ENCODE data around the gene ARHGAP15. TPM values are rescaled to one million over a fixed set of nuclear protein-coding genes. Genes with fewer than 3 reads are reported as not detected.

ARHGAP15 gene
- total and polyA plus RNA-seq, 4 experiments from 2014 or later = 218 to 524 (median 365) TPM

- no peaks in the 10 kb centered on the region for H3K27me3 Mint-ChIP-seq
- H3K4me1 Mint-ChIP-seq = peaks cover 44 to 69% (median 58%) of the 10 kb centered on the region in 4 donors
- H3K4me3 Mint-ChIP-seq = peak overlapping the region in 2 of 8 donors; percentile 20 to 34
- peaks cover 5% of the 10 kb centered on the region for H3K36me3 ChIP-seq (ENCODE audit: insufficient read depth, low read length)
- H3K9me3 Mint-ChIP-seq = no peaks in the 10 kb centered on the region
- no peak for DNase-seq
- H3K27ac ChIP-seq (ENCODE audit: low read depth, low read length) = no peak overlapping the region
- H3K4me1 ChIP-seq (ENCODE audit: insufficient read depth, low read length) = peaks cover 70% of the 10 kb centered on the region
- CTCF ChIA-PET (ENCODE audit: partially characterized antibody) = interaction anchor here (1.4 to 8.8 kb wide), 15 partner anchors 11 to 189 kb away, joined by 3 to 112 read pairs (median 6); partner anchors contain the start of gene ARHGAP15
- no peaks in the 10 kb centered on the region for H3K9me3 ChIP-seq (ENCODE audit: control insufficient read depth in 1 of 2, low read length in 2 of 2)
- H3K36me3 Mint-ChIP-seq = peaks cover 25 to 44% of the 10 kb centered on the region in 2 donors
- POLR2A ChIA-PET (ENCODE audit: partially characterized antibody) = interaction anchor here (1.2 to 4.2 kb wide), 5 partner anchors 10 to 38 kb away, joined by 3 to 46 read pairs (median 6); no protein-coding TSS in a partner anchor
- no peak overlapping the region for H3K4me3 ChIP-seq (ENCODE audit: low read length in 2 of 2)
- H3K27ac Mint-ChIP-seq = peak overlapping the region in 4 of 7 donors; percentile 63 to 75 (median 70)
- intact Hi-C loops (cut with micrococcal nuclease) = no loop called here
- no peaks in the 10 kb centered on the region for H3K27me3 ChIP-seq (ENCODE audit: insufficient read depth, low read length)
Measured at GRCh38 chr2:143223556-143223955, 94.3 kb downstream of the ARHGAP15 start.

GRCh38 chr2:143225931-143226330 lies 96.7 kb downstream of the ARHGAP15 start:
- Histone ChIP-seq H3K27ac (ENCODE audit: low read depth, low read length) (no peak overlapping the region), H3K4me1 (ENCODE audit: insufficient read depth, low read length) (peaks cover 66% of the 10 kb centered on the region), H3K27me3 (ENCODE audit: insufficient read depth, low read length) (no peaks in the 10 kb centered on the region), H3K36me3 (ENCODE audit: insufficient read depth, low read length) (peaks cover 12% of the 10 kb centered on the region), H3K9me3 (ENCODE audit: control insufficient read depth in 1 of 2, low read length in 2 of 2) (no peaks in the 10 kb centered on the region), H3K4me3 (ENCODE audit: low read length in 2 of 2) (no peak overlapping the region)
- ChIA-PET CTCF (ENCODE audit: partially characterized antibody) (interaction anchor here (0.7 to 8.8 kb wide), 7 partner anchors 10 to 114 kb away, joined by 3 to 112 read pairs (median 8); no protein-coding TSS in a partner anchor), POLR2A (ENCODE audit: partially characterized antibody) (interaction anchor here (1.3 to 2.8 kb wide), 5 partner anchors 13 to 98 kb away, joined by 4 to 15 read pairs (median 6); no protein-coding TSS in a partner anchor)
- intact Hi-C loops (cut with micrococcal nuclease) = no loop called here
- Mint-ChIP-seq H3K27ac (peak overlapping the region; percentile 4 to 88 (median 72)), H3K4me1 (peaks cover 43 to 68% (median 55%) of the 10 kb centered on the region in 4 donors), H3K4me3 (peak overlapping the region in 6 of 8 donors; percentile 58 to 76 (median 66)), H3K9me3 (peaks cover 0 to 2% (median 0%) of the 10 kb centered on the region in 8 donors), H3K36me3 (peaks cover 39 to 53% of the 10 kb centered on the region in 2 donors), H3K27me3 (no peaks in the 10 kb centered on the region)
- peak in 1 of 5 donors; percentile 11 for DNase-seq

GRCh38 chr2:143226714-143227541 lies 97.7 kb downstream of the ARHGAP15 start:
- Mint-ChIP-seq H3K4me3 (peak overlapping the region in 7 of 8 donors; percentile 9 to 76 (median 64)), H3K36me3 (peaks cover 44 to 54% of the 10 kb centered on the region in 2 donors), H3K4me1 (peaks cover 36 to 65% (median 50%) of the 10 kb centered on the region in 4 donors), H3K27me3 (no peaks in the 10 kb centered on the region), H3K9me3 (peaks cover 0 to 8% (median 6%) of the 10 kb centered on the region in 8 donors), H3K27ac (peak overlapping the region; percentile 11 to 90 (median 74))
- CTCF ChIA-PET (ENCODE audit: partially characterized antibody) = interaction anchor here (1.8 to 8.8 kb wide), 3 partner anchors 32 to 115 kb away, joined by 8 to 112 read pairs (median 97); no protein-coding TSS in a partner anchor
- Histone ChIP-seq H3K36me3 (ENCODE audit: insufficient read depth, low read length) (peaks cover 19% of the 10 kb centered on the region), H3K27me3 (ENCODE audit: insufficient read depth, low read length) (no peaks in the 10 kb centered on the region), H3K4me3 (ENCODE audit: low read length in 2 of 2) (no peak overlapping the region), H3K4me1 (ENCODE audit: insufficient read depth, low read length) (peaks cover 60% of the 10 kb centered on the region), H3K27ac (ENCODE audit: low read depth, low read length) (no peak overlapping the region), H3K9me3 (ENCODE audit: control insufficient read depth in 1 of 2, low read length in 2 of 2) (no peaks in the 10 kb centered on the region)
- DNase-seq = no peak
- POLR2A ChIA-PET (ENCODE audit: partially characterized antibody) = interaction anchor here (1.3 to 2.2 kb wide), 4 partner anchors 12 to 99 kb away, joined by 4 to 15 read pairs (median 5); no protein-coding TSS in a partner anchor
- intact Hi-C loops (cut with micrococcal nuclease) = no loop called here

- peaks cover 21 to 42% (median 30%) of the 10 kb centered on the region in 4 donors for H3K4me1 Mint-ChIP-seq
- H3K27ac Mint-ChIP-seq = peak overlapping the region in 2 of 7 donors; percentile 30 to 57
- Histone ChIP-seq H3K9me3 (ENCODE audit: control insufficient read depth in 1 of 2, low read length in 2 of 2) (no peaks in the 10 kb centered on the region), H3K27me3 (ENCODE audit: insufficient read depth, low read length) (no peaks in the 10 kb centered on the region), H3K27ac (ENCODE audit: low read depth, low read length) (no peak overlapping the region), H3K36me3 (ENCODE audit: insufficient read depth, low read length) (peaks cover 23% of the 10 kb centered on the region), H3K4me3 (ENCODE audit: low read length in 2 of 2) (no peak overlapping the region), H3K4me1 (ENCODE audit: insufficient read depth, low read length) (peaks cover 35% of the 10 kb centered on the region)
- POLR2A ChIA-PET (ENCODE audit: partially characterized antibody) = interaction anchor here (0.8 to 2.4 kb wide), 3 partner anchors 28 to 33 kb away, joined by 3 to 7 read pairs (median 4); no protein-coding TSS in a partner anchor
- CTCF ChIA-PET (ENCODE audit: partially characterized antibody) = interaction anchor here (0.7 to 1.9 kb wide), 5 partner anchors 24 to 119 kb away, joined by 3 to 9 read pairs (median 6); no protein-coding TSS in a partner anchor
- intact Hi-C loops (cut with micrococcal nuclease) = loop anchor here (2.0 kb wide), 1 partner anchor 17 kb away; no protein-coding TSS in a partner anchor
- peaks cover 0 to 33% (median 27%) of the 10 kb centered on the region in 8 donors for H3K9me3 Mint-ChIP-seq
- H3K36me3 Mint-ChIP-seq = peaks cover 61 to 62% of the 10 kb centered on the region in 2 donors
- no peaks in the 10 kb centered on the region for H3K27me3 Mint-ChIP-seq
- no peak for DNase-seq
- no peak overlapping the region for H3K4me3 Mint-ChIP-seq
Measured at GRCh38 chr2:143229411-143229810, 100.2 kb downstream of the ARHGAP15 start.

- no peak overlapping the region for H3K4me3 ChIP-seq (ENCODE audit: low read length in 2 of 2)
- ChIA-PET POLR2A (ENCODE audit: partially characterized antibody) (interaction anchor here (0.8 to 2.4 kb wide), 2 partner anchors 29 to 32 kb away, joined by 3 to 7 read pairs; no protein-coding TSS in a partner anchor), CTCF (ENCODE audit: partially characterized antibody) (interaction anchor here (0.6 to 1.9 kb wide), 4 partner anchors 29 to 147 kb away, joined by 3 to 9 read pairs (median 5); no protein-coding TSS in a partner anchor)
- H3K4me1 Mint-ChIP-seq = peaks cover 16 to 40% (median 25%) of the 10 kb centered on the region in 4 donors
- peak overlapping the region in 3 of 8 donors; percentile 26 to 51 (median 37) for H3K4me3 Mint-ChIP-seq
- H3K27me3 Mint-ChIP-seq = no peaks in the 10 kb centered on the region
- peaks cover 31% of the 10 kb centered on the region for H3K4me1 ChIP-seq (ENCODE audit: insufficient read depth, low read length)
- H3K27ac ChIP-seq (ENCODE audit: low read depth, low read length) = no peak overlapping the region
- peaks cover 23% of the 10 kb centered on the region for H3K36me3 ChIP-seq (ENCODE audit: insufficient read depth, low read length)
- no peaks in the 10 kb centered on the region for H3K27me3 ChIP-seq (ENCODE audit: insufficient read depth, low read length)
- H3K9me3 ChIP-seq (ENCODE audit: control insufficient read depth in 1 of 2, low read length in 2 of 2) = no peaks in the 10 kb centered on the region
- peaks cover 0 to 36% (median 30%) of the 10 kb centered on the region in 8 donors for H3K9me3 Mint-ChIP-seq
- H3K36me3 Mint-ChIP-seq = peaks cover 61 to 62% of the 10 kb centered on the region in 2 donors
- H3K27ac Mint-ChIP-seq = peak overlapping the region in 3 of 7 donors; percentile 22 to 46 (median 36)
- intact Hi-C loops (cut with micrococcal nuclease) = loop anchor here (2.0 kb wide), 1 partner anchor 17 kb away; no protein-coding TSS in a partner anchor
- DNase-seq = no peak
Measured at GRCh38 chr2:143229952-143230351, 100.7 kb downstream of the ARHGAP15 start.

GRCh38 chr2:143230506-143231253 lies 101.5 kb downstream of the ARHGAP15 start:
- H3K27me3 Mint-ChIP-seq = no peaks in the 10 kb centered on the region
- CTCF ChIA-PET (ENCODE audit: partially characterized antibody) = interaction anchor here (0.6 to 1.8 kb wide), 3 partner anchors 29 to 148 kb away, joined by 3 to 7 read pairs (median 3); no protein-coding TSS in a partner anchor
- Histone ChIP-seq H3K27me3 (ENCODE audit: insufficient read depth, low read length) (no peaks in the 10 kb centered on the region), H3K4me3 (ENCODE audit: low read length in 2 of 2) (no peak overlapping the region), H3K9me3 (ENCODE audit: control insufficient read depth in 1 of 2, low read length in 2 of 2) (no peaks in the 10 kb centered on the region), H3K4me1 (ENCODE audit: insufficient read depth, low read length) (peaks cover 26% of the 10 kb centered on the region), H3K27ac (ENCODE audit: low read depth, low read length) (no peak overlapping the region), H3K36me3 (ENCODE audit: insufficient read depth, low read length) (peaks cover 23% of the 10 kb centered on the region)
- peaks cover 0 to 40% (median 32%) of the 10 kb centered on the region in 8 donors for H3K9me3 Mint-ChIP-seq
- peaks cover 19 to 46% (median 25%) of the 10 kb centered on the region in 4 donors for H3K4me1 Mint-ChIP-seq
- peaks cover 68 to 69% of the 10 kb centered on the region in 2 donors for H3K36me3 Mint-ChIP-seq
- no peak for DNase-seq
- peak overlapping the region in 2 of 7 donors; percentile 13 to 72 for H3K27ac Mint-ChIP-seq
- peak overlapping the region in 2 of 8 donors; percentile 54 to 58 for H3K4me3 Mint-ChIP-seq
- intact Hi-C loops (cut with micrococcal nuclease) = no loop called here
- POLR2A ChIA-PET (ENCODE audit: partially characterized antibody) = interaction anchor here (0.6 to 2.4 kb wide), 2 partner anchors 29 to 76 kb away, joined by 3 to 7 read pairs; no protein-coding TSS in a partner anchor

All from CD4-positive, alpha-beta memory T cell (primary cell).